K562 (cell line): ENCODE results near the gene PIM3. TPM values are rescaled to one million over a fixed set of nuclear protein-coding genes. Genes with fewer than 3 reads are reported as not detected.

Experiments used
- ATAC-seq: fragments of 200-7000 bp; cut with Tn5 transposase; 3 replicates; pipeline ENCODE4 v1.9.1; 2020; ENCODE audit warnings: moderate library complexity
- BruUV-seq: library from RNA; stranded (reverse); fragments of 400-500 nt; replicated peaks from 2 replicates; lab custom pipeline; 2021; lab: Mats Ljungman, UMichigan
- CTCF ChIA-PET: fragments of 300-600 bp; formaldehyde crosslinking; extraction: SDS; loops from one replicate; lab custom pipeline; 2021; ENCODE audit warnings: low intra/inter-chr PET ratio; lab: Yijun Ruan, JAX
- POLR2A ChIA-PET: fragments of 300-600, 350-650 bp; sonication (Branson Sonifier 250); formaldehyde crosslinking; extraction: SDS; loops from one replicate; lab custom pipeline; 2021; ENCODE audit warnings: antibody characterized with exemption, inconsistent platforms; lab: Yijun Ruan, JAX
- DNase-seq, 4 experiments: peaks; one replicate each; pipeline versions ENCODE4 v3.0.0 to v3.0.0-alpha.2; 2011 to 2018; ENCODE audit warnings: low spot score in 3 of 4, mixed read lengths in 3 of 4; ENCODE audit errors: extremely low read depth in 1 of 4
- FAIRE-seq: peaks from 2 replicates; lab custom pipeline; 2011; peaks lifted over from hg19 to GRCh38; lab: Jason Lieb, UNC
- H2AFZ ChIP-seq: 2 replicates; pipeline ENCODE4 v1.6.0; 2011; ENCODE audit warnings: low read depth, low read length, control low read depth, inconsistent platforms
- H3K27ac ChIP-seq: fragments of 200-600 bp; 3 replicates; pipeline ENCODE4 v1.8.0; 2011; ENCODE audit warnings: low read depth, mild to moderate bottlenecking, control low read depth, inconsistent platforms, low read length, moderate library complexity, mixed read lengths; ENCODE audit errors: extremely low read depth
- H3K27me3 ChIP-seq, 2 experiments: fragments of 300-600 bp in 1 of 2; 2 replicates in 1 of 2; 3 replicates in 1 of 2; pipeline versions ENCODE4 v1.6.0 to v1.8.0; 2011; ENCODE audit warnings: inconsistent platforms in 2 of 2, low read length in 2 of 2, mild to moderate bottlenecking in 1 of 2, mixed read lengths in 1 of 2, moderate library complexity in 1 of 2; ENCODE audit not compliant: control insufficient read depth in 2 of 2, insufficient read depth in 2 of 2
- H3K36me3 ChIP-seq: fragments of 300-600 bp; 3 replicates; pipeline ENCODE4 v1.8.0; 2011; ENCODE audit warnings: mild to moderate bottlenecking, low read length, inconsistent platforms; ENCODE audit not compliant: control insufficient read depth, insufficient read depth
- H3K4me1 ChIP-seq, 2 experiments: fragments of 200-600 bp in 1 of 2; replicated peaks in 1 of 2; 2 replicates in 1 of 2; 3 replicates in 1 of 2; pipeline versions ENCODE4 v1.5.1 to v1.8.0; 2011; ENCODE audit warnings: inconsistent platforms in 2 of 2, low read length in 2 of 2, mild to moderate bottlenecking in 1 of 2, mixed read lengths in 1 of 2, moderate library complexity in 1 of 2; ENCODE audit not compliant: control insufficient read depth in 2 of 2, insufficient read depth in 2 of 2
- H3K4me2 ChIP-seq: 2 replicates; pipeline ENCODE4 v1.6.1; 2011; ENCODE audit warnings: low read length, control low read depth, inconsistent platforms, mixed read lengths; ENCODE audit not compliant: insufficient read depth
- H3K4me3 ChIP-seq: fragments of 200-600 bp; sonication (generic), shearing (Covaris generic); 2 replicates; pipeline ENCODE4 v1.5.1; 2016; ENCODE audit warnings: control low read depth, inconsistent platforms
- H3K79me2 ChIP-seq: fragments of 200-600 bp; 3 replicates; pipeline ENCODE4 v1.8.0; 2011; ENCODE audit warnings: low read length, inconsistent platforms; ENCODE audit not compliant: control insufficient read depth, insufficient read depth
- H3K9ac ChIP-seq, 2 experiments: 2 replicates each; pipeline versions ENCODE4 v1.6.0 to v1.6.1; 2011; ENCODE audit warnings: low read depth in 2 of 2, low read length in 2 of 2, control low read depth in 1 of 2, inconsistent platforms in 1 of 2, mild to moderate bottlenecking in 1 of 2, mixed read lengths in 1 of 2; ENCODE audit not compliant: insufficient read depth in 1 of 2
- H3K9me1 ChIP-seq: one replicate; pipeline ENCODE4 v1.6.0; 2011; ENCODE audit warnings: inconsistent platforms, mild to moderate bottlenecking, low read length, moderate library complexity; ENCODE audit not compliant: control insufficient read depth, insufficient read depth
- H3K9me3 ChIP-seq: replicated peaks from 2 replicates; pipeline ENCODE4 v1.5.1; 2011; ENCODE audit warnings: low read depth, low read length, inconsistent platforms; ENCODE audit not compliant: control insufficient read depth, insufficient read depth
- H4K20me1 ChIP-seq: replicated peaks from 2 replicates; pipeline ENCODE4 v1.6.1; 2011; ENCODE audit warnings: low read length, inconsistent platforms, mixed read lengths; ENCODE audit not compliant: control insufficient read depth, insufficient read depth
- RAD21 ChIP-seq, 2 experiments: fragments of 250-450 bp in 1 of 2; fragments of 450-650 bp in 1 of 2; sonication (Bioruptor Pico) in 1 of 2; formaldehyde crosslinking in 1 of 2; IDR thresholded peaks in 1 of 2; conservative IDR thresholded peaks in 1 of 2; 2 replicates each; pipeline versions ENCODE4 v1.4.0 to v1.8.0; 2020 to 2022; ENCODE audit warnings: mild to moderate bottlenecking in 2 of 2, moderate library complexity in 1 of 2
- TFAP4 ChIP-seq: sonication (generic); formaldehyde crosslinking; IDR thresholded peaks from 2 replicates; pipeline ENCODE4 v1.8.0; 2022; ENCODE audit warnings: missing genetic modification reagents, mild to moderate bottlenecking, moderate library complexity, borderline replicate concordance
- ZFP36 ChIP-seq: fragments of 150-350 bp; IDR thresholded peaks from 2 replicates; pipeline ENCODE4 v1.6.1; 2018; ENCODE audit warnings: low read length, low read depth; ENCODE audit not compliant: partially characterized antibody
- ZNF57 ChIP-seq: fragments of 450-650 bp; formaldehyde crosslinking; IDR thresholded peaks from 2 replicates; pipeline ENCODE4 v1.4.0; 2020; ENCODE audit warnings: mild to moderate bottlenecking, moderate library complexity
- WGBS: fragments of 100-300 bp; shearing (Covaris generic); methylation state at CpG from one replicate; pipeline ENCODE4 v1.1.6; 2016; ENCODE audit warnings: low coverage, mixed read lengths; ENCODE audit not compliant: insufficient coverage; ENCODE audit errors: missing lambda C conversion rate; 5-methylcytosine and 5-hydroxymethylcytosine counted together
- in situ Hi-C: fragments of 300-500 bp; cut with MboI; formaldehyde crosslinking; loops from 4 replicates; pipeline ENCODE4 v1.15.0; 2018; ENCODE audit warnings: inconsistent platforms, mixed read lengths
- intact Hi-C: fragments of 100-400 bp; cut with micrococcal nuclease; formaldehyde crosslinking; loops from 2 replicates; pipeline ENCODE4 v1.14.2; 2022
- polyA plus RNA-seq, 8 experiments: library from polyadenylated mRNA; depleted of rRNA in 4 of 8; stranded (reverse) in 5 of 8; unstranded in 3 of 8; fragments of >200 nt; fragmentation: Nextera tagmentation in 2 of 8; fragmentation: Illumina TruSeq in 1 of 8; extraction: Ambion mirVana in 2 of 8; extraction: Trizol in 1 of 8; gene quantifications; 2 replicates each; pipeline versions ENCODE4 v1.2.1 to v1.2.3, GENCODE V29; 2011 to 2014; ENCODE audit warnings: inconsistent platforms in 1 of 8, missing spikeins in 1 of 8
- total RNA-seq, 7 experiments: library from RNA; depleted of rRNA in 6 of 7; stranded (reverse); fragments of >200 nt in 6 of 7; fragmentation: Illumina TruSeq in 2 of 7; extraction: Trizol in 2 of 7; gene quantifications; 2 replicates each; pipeline versions ENCODE4 v1.2.1 to v1.2.3, GENCODE V29; 2011 to 2021; ENCODE audit warnings: low replicate concordance in 1 of 7
- TF ChIP-seq, protein P1 (sequence below), 3 experiments: IDR thresholded peaks in 2 of 3; conservative IDR thresholded peaks in 1 of 3; 2 replicates each; pipeline ENCODE4 v1.5.1; 2011 to 2012; ENCODE audit warnings: low read length in 3 of 3, mild to moderate bottlenecking in 3 of 3, control low read depth in 2 of 3, improper control_type of control experiment in 1 of 3, inconsistent platforms in 1 of 3, low read depth in 1 of 3, mixed read lengths in 1 of 3, moderate library complexity in 1 of 3; ENCODE audit not compliant: insufficient read depth in 2 of 3
- TF ChIP-seq, protein P2 (sequence below), 2 experiments: fragments of 450-650 bp; formaldehyde crosslinking in 1 of 2; IDR thresholded peaks; 2 replicates each; pipeline versions ENCODE4 v1.4.0 to v1.6.1; 2014 to 2020; ENCODE audit warnings: mild to moderate bottlenecking in 2 of 2, borderline replicate concordance in 1 of 2, low read depth in 1 of 2

Gene PIM3
- total and polyA plus RNA-seq, 9 of the 15 experiments (the other 6 are each of a cell fraction or from before 2014, with no cell fraction given): 0.24 to 40.5 (median 5.3) TPM

DNA sequence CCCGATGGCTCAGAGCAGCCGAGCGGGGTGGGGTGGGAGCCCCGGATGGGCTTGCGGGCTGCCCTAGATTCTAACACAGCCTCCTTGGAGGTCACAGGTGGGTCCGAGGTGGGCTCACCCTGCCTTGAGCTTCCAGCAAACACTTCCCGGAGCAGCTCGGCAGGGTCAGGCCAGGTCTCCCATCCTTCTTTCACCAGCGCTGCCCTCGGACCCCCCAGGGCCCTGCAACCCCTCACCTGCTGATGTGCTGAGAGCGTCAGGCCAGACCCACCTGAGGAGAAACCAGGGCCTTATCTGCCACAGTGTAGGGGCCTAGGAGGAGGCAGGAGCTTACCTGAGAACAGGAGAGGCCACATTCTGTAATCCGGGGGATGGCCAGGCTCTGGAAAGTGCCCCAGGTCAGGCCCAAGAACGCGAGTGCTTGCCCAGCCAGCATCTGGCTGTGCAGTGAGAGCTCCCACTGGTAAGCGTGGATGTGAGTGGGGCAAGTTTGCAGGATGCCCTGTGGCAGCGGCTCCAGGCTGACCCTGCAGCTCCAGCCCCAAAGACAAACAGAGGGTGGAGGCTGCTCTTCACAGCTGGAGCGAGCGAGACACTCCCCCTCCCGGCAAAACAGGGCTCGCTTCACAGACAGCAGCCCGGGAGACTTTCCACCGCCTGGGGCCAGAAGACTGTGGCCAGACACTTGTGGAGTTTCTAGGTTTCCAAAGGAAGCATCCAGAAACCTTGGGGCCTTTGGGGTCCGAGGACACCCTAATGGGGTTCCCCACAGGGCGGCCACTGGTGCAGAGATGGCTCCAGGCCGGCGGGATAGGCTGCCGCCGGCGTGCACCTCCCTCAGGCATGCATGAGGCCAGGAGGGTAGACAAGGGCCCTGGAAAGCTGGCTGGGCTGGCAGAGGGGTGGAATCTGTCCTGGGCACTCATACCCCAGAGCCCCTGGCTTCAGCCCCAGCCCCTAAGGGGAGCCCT, 51.9 kb downstream of the PIM3 start, which contains the start of gene IL17REL:
TSS of gene IL17REL (minus strand) at position 555 of the 971 bp plus-strand sequence. CDS start at position 436, 119 bp downstream.
- Histone ChIP-seq H3K4me1 (peaks cover 0 to 71% of the 10 kb centered on the region in 2 experiments; a peak in 3 of 5 replicates), H3K4me2 (no peak within 1 kb of the TSS), H3K27me3 (peaks cover 0 to 27% of the 10 kb centered on the region in 2 experiments; a peak in 2 of 5 replicates), H4K20me1 (peaks cover 4% of the 10 kb centered on the region; the same call in 1 of the 2 replicates), H3K36me3 (no peaks in the 10 kb centered on the region), H3K9ac (0 out of 4 replicates have a peak within 1 kb of the TSS, but pooled peaks of 1 of the 2 experiments have one; percentile 17), H3K9me3 (no peaks in the 10 kb centered on the region), H2AFZ (no peak within 1 kb of the TSS), H3K4me3 (no peak within 1 kb of the TSS), H3K9me1 (no peaks in the 10 kb centered on the region), H3K79me2 (no peaks in the 10 kb centered on the region), H3K27ac (no peak within 1 kb of the TSS)
- intact Hi-C loops: no loop called here
- POLR2A ChIA-PET: interaction anchor here (0.6 kb wide), 1 partner anchor 167 kb away, joined by 3 read pairs; no protein-coding TSS in a partner anchor
- no peak for FAIRE-seq
- in situ Hi-C loops: no loop called here
- CTCF ChIA-PET: interaction anchor here (2.4 kb wide), 1 partner anchor 82 kb away, joined by 12 read pairs; no protein-coding TSS in a partner anchor
- ATAC-seq: peak; percentile 80
- DNase-seq: peak in 2 of 4 experiments; percentile 44 to 47
- WGBS: 7% methylated on average over 14 of the region's 29 CpGs
- BruUV-seq: no TSS peak
- TF ChIP-seq RAD21 (CRISPR knock-in tag; conservative IDR thresholded peaks at IDR 0.05 in 1 of 2, IDR thresholded peaks at IDR 0.05 in 1 of 2) (peak in 1 of 2 experiments; percentile 52; a peak in 2 of 4 replicates), ZNF57 (CRISPR knock-in tag) (no peak), ZFP36 (peak; percentile 82), TFAP4 (CRISPR knock-in tag) (peak; percentile 82; the same call in 1 of the 2 replicates)
- TF ChIP-seq, protein P1, sequence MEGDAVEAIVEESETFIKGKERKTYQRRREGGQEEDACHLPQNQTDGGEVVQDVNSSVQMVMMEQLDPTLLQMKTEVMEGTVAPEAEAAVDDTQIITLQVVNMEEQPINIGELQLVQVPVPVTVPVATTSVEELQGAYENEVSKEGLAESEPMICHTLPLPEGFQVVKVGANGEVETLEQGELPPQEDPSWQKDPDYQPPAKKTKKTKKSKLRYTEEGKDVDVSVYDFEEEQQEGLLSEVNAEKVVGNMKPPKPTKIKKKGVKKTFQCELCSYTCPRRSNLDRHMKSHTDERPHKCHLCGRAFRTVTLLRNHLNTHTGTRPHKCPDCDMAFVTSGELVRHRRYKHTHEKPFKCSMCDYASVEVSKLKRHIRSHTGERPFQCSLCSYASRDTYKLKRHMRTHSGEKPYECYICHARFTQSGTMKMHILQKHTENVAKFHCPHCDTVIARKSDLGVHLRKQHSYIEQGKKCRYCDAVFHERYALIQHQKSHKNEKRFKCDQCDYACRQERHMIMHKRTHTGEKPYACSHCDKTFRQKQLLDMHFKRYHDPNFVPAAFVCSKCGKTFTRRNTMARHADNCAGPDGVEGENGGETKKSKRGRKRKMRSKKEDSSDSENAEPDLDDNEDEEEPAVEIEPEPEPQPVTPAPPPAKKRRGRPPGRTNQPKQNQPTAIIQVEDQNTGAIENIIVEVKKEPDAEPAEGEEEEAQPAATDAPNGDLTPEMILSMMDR (IDR thresholded peaks at IDR 0.05 in 2 of 3, conservative IDR thresholded peaks at IDR 0.05 in 1 of 3; ENCODE audit: insufficient read depth in 2 of 3, low read depth in 1 of 3, low read length in 3 of 3): peak; percentile 23 to 49 (median 25); a peak in 2 of 6 replicates
- TF ChIP-seq, protein P2, sequence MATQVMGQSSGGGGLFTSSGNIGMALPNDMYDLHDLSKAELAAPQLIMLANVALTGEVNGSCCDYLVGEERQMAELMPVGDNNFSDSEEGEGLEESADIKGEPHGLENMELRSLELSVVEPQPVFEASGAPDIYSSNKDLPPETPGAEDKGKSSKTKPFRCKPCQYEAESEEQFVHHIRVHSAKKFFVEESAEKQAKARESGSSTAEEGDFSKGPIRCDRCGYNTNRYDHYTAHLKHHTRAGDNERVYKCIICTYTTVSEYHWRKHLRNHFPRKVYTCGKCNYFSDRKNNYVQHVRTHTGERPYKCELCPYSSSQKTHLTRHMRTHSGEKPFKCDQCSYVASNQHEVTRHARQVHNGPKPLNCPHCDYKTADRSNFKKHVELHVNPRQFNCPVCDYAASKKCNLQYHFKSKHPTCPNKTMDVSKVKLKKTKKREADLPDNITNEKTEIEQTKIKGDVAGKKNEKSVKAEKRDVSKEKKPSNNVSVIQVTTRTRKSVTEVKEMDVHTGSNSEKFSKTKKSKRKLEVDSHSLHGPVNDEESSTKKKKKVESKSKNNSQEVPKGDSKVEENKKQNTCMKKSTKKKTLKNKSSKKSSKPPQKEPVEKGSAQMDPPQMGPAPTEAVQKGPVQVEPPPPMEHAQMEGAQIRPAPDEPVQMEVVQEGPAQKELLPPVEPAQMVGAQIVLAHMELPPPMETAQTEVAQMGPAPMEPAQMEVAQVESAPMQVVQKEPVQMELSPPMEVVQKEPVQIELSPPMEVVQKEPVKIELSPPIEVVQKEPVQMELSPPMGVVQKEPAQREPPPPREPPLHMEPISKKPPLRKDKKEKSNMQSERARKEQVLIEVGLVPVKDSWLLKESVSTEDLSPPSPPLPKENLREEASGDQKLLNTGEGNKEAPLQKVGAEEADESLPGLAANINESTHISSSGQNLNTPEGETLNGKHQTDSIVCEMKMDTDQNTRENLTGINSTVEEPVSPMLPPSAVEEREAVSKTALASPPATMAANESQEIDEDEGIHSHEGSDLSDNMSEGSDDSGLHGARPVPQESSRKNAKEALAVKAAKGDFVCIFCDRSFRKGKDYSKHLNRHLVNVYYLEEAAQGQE (IDR thresholded peaks at IDR 0.05; ENCODE audit: borderline replicate concordance): peak; percentile 56; the same call in 1 of the 2 replicates
- TF ChIP-seq, protein P2 (CRISPR knock-in tag; IDR thresholded peaks at IDR 0.05; ENCODE audit: low read depth): no peak
